GM18951 (cell line): ENCODE data around the gene TRPV2.
"Not testable (repeated sequence)": the region's sequence is repeated elsewhere in the genome, so short reads cannot be mapped to it uniquely, and the experiment has no call there.

Experiments
- POLR2A ChIP-seq: IDR thresholded peaks from 4 replicates; pipeline ENCODE4 v1.6.1; 2011; ENCODE audit warnings: mild to moderate bottlenecking; ENCODE audit not compliant: insufficient read length, insufficient read depth; ENCODE audit errors: extremely low read depth
- in situ Hi-C: fragments of 300-500 bp; cut with MboI; formaldehyde crosslinking; loops from one replicate; pipeline ENCODE4 v1.12.0; 2022; ENCODE audit warnings: low sequenced_read_pairs, mixed read lengths, inconsistent platforms; ENCODE audit not compliant: unreplicated experiment

The TRPV2 gene

DNA sequence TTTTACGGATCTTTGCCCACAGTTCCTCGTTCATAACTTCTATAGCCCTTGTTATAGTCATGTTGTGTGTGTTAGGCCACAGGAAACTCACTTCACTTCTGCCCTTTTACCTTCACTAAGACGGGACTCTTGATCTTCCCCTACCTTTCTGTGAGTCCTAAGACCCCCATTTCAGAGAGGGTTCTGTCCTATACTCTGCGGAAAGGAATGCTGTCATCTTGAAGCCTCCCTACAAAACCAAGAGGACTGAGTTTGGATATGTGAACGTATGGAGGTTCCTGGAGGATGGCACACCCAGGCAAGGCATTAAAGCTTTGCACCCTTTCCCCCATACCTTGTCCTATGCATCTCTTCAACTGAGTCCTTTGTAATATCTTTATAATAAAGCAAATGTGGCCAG lies 30.8 kb upstream of the TRPV2 start:
- in situ Hi-C loops = loop anchor here (10.0 kb wide), 1 partner anchor 50 kb away; no protein-coding TSS in a partner anchor
- TF ChIP-seq POLR2A = no peak

DNA sequence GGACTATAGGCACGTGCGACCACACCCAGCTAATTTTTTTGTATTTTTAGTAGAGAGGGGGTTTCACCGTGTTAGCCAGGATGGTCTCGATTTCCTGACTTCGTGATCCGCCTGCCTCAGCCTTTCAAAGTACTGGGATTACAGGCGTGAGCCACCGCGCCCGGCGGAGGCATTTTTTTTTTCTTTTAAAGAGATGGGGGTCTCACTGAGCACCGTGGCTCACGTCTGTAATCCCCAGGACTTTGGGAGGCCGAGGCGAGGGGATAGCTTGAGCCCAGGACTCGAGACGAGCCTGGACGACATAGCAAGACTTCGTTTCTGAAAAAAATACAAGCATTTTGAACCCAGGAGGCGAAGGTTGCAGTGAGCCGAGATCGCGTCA lies 29.3 kb upstream of the TRPV2 start:
- in situ Hi-C loops = loop anchor here (10.0 kb wide), 1 partner anchor 49 kb away; no protein-coding TSS in a partner anchor

DNA sequence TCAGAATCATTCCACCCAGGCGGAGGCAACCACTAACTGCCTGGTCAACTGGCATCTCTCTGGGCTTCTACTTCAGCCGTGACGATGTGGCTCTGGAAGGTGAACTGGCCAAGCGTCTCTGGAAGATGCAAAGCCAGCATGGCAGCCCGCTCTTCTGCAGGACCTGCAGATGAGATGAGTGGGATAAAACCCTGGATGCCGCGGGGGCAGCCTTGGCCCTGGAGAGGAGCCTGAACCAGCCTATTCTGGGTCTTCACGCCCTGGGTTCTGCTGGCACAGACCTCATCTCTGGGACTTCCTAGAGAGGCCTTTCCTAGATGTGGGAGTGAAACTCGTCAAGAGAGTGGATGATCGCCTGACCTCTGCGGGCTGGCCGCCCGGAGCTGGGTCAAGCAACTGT lies 23.9 kb upstream of the TRPV2 start:
- no peak for TF ChIP-seq POLR2A
- in situ Hi-C loops = no loop called here

DNA sequence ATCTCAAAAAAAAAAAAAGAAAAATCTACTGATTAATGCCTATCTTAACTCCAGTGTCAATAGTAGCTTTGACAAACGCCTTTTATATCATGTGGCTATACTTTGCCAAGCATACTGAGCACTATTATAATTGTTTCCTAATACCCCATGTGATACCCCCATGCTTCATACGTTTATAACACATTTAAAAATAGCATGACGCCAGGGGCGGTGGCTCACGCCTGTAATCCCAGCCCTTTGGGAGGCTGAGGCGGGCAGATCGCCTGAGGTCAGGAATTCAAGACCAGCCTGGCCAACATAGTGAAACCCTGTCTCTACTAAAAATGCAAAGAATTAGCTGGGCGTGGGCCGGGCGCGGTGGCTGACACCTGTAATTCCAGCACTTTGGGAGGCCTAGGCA lies 22.9 kb upstream of the TRPV2 start:
- in situ Hi-C loops = not testable (repeated sequence)

DNA sequence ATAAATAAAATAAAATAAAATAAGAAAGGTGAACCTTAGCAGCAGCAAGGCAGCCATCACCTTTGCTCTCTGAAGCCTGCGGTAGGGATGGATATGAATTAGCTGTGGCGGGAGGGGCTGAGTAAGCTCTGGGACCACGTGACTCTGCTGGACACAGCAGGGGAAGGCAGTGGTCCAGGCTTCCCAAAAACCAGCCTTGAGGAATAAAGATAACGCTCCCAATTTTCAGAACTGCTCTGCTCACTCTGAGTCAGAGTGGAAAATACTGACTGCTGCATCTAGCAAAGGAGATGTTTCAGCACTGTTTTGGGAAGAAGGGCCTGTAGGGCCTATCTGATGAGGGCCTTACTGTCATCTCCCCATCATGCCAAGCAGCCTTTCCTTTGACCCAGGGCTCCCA lies 19.5 kb upstream of the TRPV2 start:
- in situ Hi-C loops = not testable (repeated sequence)

DNA sequence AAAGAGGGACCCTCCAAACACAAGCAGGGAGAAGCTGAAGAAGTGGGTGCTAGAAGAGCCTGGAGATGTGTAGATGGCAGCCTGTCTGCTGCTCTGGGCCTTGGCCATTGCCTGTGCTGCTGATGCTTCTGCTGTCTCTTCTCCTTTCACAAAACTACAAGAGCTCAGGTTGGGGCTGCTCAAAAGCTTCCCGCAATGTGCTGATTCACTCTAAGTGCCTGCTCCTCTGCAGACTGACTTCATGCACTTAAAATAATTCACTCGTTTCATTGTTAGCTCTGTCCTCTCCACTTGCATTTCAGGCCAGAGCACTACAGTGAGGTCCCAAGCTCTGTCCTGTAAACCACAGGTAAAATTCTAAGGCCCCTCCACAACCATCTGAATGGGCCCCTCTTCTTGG lies 18.7 kb upstream of the TRPV2 start:
- in situ Hi-C loops = not testable (repeated sequence)

DNA sequence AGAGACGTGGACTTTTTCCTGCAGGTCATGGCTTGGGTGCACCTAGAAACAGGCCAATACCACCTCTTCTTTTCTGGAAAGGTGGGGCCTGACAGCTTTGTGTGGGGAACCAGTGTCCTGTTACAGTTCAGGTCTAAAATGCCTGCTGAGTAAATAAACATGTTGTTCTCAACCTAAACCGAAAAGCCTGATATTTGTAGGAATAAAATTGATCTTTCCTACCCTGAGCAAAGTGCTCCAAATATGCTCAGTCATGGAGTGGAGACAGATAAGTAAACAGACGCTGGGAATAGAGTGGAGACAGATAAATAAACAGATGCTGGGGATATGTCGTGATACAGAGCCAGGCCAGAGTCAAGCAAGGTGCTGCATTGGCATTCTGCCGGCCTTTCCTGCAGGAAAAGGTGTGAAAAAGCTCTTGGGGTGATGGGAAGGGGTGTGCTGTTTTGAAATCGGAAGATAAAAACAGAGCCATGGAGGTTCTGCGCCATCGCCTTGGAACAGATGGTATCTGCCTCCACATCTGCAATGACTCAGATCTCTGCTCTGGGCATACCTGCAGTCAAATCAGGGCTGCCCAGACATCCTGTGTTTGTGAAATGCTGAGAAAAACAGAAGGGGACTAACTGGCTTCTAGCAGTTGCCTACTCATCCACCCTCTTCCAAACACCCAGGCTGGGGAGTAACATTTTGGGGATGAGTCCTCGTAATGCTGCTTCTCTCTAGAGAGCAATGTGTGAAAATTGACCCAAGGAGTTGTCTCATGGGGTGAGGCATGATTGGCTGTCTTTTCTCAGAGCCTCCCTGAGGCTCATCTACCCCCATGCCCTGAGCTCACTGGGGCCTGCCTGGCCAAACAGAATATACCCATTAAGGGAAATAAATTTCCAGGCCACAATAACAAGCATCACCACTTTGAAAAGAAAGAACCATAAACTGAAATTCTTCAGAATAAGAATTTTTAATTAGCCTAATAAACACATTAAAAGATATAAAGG lies 16.8 kb upstream of the TRPV2 start:
- TF ChIP-seq POLR2A = no peak
- in situ Hi-C loops = no loop called here

DNA sequence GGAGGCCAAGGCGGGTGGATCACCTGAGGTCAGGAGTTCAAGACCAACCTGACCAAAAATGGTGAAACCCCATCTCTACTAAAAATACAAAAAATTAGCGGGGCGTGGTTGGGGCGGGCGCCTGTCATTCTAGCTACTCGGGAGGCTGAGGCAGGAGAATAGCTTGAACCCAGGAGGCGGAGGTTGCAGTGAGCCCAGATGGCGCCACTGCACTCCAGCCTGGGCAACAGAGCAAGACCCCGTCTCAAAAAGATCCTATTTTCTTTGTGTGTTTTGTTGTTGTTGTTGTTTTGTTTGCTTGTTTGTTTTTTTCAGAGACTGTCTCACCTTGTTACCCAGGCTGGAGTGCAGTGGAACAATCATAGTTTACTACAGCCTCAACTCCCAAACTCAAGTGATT lies 11.5 kb upstream of the TRPV2 start:
- in situ Hi-C loops = not testable (repeated sequence)

DNA sequence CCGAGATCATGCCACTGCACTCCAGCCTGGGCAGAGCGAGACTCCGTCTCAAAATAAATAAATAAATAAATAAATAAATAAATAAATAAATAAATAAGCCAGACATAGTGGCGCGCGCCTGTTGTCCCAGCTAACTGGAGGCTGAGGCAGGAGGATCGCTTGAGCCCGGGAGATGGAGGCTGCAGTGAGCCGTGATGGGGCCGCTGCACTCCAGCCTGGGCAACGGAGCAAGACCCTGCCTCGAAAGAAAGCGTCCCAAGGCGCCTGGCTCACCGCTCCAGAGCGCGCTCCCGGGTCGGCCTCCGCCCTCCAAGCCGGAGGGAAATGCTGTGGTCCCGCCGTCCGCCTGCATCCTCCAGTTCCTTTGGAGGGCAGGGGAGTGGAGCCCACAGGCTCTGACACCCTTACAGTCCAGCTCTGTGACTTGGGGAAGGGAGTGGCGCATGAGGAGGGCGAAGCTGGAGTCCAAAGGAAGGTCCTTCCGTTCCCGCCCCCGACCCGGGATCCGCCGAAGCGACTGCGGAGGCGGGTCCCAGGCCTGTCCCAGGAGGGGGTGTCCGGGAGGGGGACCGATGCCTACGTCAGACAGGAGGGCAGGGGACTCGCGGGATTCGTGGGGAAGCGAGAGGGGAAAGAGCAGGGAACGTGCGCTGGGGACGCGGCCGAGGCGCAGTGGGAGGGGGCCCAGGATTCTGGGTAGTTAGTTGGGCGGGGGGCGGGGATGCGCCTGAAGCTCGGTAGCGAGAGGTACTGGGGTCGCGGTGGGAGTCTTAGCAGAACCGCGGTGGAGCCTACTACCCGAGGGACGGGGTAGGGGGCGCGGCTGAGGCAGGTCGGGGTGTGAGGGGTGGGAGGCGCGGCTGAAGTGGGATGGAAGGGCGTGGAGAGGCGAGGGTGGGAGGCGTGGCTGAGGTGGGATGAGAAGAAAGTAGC lies 8.4 kb upstream of the TRPV2 start:
- TF ChIP-seq POLR2A = peak; percentile 34
- in situ Hi-C loops = no loop called here

DNA sequence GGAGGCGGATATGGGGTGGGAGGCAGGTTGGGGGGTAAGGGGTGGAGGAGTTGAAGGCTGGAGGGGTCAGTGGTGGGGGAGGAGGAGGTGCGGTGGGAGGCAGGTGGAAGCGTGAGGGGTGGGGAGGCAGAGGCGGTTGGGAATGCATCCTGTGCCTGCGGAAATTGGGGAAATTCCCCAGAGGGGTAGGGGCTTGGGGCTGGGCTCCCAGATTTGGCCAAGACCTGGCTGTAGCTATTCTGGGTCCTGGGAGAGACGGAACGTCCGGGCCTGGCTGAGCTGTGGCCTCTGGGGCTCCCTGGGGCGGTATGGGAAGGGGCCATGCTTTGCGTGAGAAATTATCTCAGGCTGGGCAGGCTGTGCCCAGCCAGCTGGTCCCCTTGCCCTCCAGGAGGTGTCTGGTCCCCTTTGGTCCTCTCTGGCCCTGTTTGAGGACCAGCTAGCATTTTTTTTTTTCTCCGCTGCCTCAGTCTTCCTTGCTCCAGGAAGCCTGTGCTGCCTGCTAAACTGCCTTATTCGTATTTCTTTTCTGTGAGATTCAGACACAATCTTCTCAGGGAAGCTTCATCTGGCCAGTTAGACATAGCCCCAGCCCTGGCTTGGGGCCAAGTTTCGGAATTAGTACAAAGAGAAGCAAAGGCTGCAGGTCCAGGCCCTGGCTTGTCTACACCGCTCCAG lies 7.3 kb upstream of the TRPV2 start:
- in situ Hi-C loops = no loop called here
- TF ChIP-seq POLR2A = peak; percentile 41

DNA sequence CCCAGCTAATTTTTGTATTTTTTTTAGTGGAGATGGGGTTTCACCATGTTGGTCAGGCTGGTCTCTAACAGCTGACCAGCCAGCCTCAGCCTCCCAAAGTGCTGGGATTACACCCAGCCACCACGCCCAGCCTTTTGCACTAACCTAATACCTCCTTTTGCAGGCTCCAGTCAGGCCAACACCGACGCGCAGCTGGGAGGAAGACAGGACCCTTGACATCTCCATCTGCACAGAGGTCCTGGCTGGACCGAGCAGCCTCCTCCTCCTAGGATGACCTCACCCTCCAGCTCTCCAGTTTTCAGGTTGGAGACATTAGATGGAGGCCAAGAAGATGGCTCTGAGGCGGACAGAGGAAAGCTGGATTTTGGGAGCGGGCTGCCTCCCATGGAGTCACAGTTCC lies 2.0 kb downstream of the TRPV2 start:
- no peak for TF ChIP-seq POLR2A
- in situ Hi-C loops = no loop called here

DNA sequence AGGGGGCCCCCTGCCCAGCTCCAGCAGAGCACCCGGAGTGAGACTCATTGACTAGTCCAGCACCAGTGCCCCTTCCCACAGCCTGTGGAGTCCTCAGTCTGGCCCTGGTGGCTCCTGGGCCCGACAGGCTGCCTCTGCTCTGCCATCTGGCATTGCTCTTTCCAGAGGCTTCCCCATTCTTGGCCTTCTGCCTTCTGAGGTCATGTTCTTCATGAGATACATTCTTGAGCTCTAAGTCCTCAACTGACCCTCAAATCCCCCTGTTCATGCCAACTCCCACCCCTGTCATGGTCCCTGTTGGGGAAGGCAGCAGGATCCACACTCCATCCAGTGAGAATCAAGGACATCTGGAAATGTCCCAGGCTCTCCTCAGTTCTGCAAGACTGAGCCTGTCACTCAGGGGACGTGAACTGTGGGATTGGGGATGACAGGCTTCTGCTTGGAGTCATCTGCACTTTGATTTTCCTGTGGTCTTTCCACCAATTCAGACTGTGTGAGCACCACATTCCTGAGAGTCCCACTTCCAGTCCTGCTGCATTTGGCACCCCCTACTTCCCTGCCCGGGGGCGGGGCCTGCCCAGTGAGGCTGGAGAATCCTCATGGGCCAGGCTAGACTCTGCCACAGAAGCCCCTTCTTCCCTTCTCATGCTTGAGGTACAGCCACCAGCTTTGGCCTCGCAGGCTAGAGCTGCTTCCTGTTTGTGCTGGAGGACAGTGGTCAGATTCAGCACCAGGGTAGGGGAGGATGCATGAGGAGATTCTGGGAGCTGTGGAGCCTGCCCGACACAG lies 2.7 kb downstream of the TRPV2 start:
- in situ Hi-C loops = no loop called here
- TF ChIP-seq POLR2A = no peak

DNA sequence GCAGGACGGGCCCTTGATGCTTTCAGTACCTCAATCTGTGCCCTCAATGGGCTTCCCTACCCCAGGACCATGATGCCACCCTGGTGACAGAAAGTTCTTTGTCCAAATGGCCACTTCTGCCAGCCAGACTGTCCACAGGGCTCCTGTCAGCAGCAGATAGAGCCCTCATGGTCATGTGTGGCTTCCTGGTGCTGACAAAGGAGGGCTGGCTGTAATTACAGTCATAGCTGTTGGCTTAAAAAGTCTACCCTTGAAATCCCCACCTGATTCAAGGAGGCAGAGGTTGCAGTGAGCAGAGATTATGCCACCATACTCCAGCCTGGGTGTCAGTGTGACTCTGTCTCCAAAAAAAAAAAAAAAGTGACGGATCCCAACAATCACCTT lies 3.3 kb downstream of the TRPV2 start:
- TF ChIP-seq POLR2A = no peak
- in situ Hi-C loops = no loop called here
